NCI-H345 treated with DMSO at 0.1 percent for 48 hours (cell line): Measurements from ENCODE around the gene MAFG.

Experiments
- DNase-seq: peaks from one replicate; lab custom pipeline; 2025; ENCODE audit not compliant: unreplicated experiment; lab: John Stamatoyannopoulos, UW

The MAFG gene

DNA sequence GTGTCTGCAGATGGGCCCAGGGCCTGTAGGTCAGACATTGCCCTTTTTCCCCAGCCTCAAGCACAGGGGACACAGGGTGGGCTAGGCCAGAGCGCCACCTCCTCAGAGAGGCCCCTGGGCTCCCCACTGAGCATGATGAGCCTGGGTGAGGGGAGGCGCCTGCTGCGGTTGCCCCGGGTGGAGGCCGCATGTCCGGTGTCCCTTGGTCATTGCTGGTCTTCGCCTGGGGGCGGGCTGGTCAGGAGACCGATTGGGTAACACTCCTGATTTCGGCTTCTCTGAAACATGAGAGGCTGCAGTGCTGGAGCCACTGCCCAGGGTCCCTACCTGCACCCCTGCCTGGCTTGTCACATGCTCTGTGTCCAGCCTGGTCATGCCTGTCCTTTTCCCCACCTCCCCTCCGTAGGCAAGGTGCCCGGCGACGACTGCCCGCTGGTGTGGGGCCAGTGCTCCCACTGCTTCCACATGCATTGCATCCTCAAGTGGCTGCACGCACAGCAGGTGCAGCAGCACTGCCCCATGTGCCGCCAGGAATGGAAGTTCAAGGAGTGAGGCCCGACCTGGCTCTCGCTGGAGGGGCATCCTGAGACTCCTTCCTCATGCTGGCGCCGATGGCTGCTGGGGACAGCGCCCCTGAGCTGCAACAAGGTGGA is 27.9 kb downstream of the MAFG start:
- no peak for DNase-seq

DNA sequence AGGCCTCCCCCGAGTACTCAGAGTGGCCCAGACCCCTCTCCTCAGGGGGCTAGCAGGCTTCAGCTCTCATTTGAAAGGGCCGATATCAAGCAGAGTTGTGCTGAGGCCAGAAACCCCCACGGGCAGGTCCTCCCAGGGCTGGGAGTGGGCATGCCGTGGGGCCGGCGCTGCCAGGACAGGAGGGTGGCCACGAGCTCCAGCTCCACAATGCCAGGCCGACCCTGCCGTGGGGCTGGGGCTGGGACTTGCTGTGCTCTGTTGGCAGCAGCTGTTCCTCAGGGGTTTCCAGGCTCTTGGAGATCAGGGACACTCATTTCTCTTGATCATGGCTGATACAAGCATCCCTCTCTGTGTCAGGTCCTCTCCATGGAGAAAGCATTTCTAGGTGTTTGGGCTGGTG is 28.6 kb downstream of the MAFG start:
- no peak for DNase-seq

DNA sequence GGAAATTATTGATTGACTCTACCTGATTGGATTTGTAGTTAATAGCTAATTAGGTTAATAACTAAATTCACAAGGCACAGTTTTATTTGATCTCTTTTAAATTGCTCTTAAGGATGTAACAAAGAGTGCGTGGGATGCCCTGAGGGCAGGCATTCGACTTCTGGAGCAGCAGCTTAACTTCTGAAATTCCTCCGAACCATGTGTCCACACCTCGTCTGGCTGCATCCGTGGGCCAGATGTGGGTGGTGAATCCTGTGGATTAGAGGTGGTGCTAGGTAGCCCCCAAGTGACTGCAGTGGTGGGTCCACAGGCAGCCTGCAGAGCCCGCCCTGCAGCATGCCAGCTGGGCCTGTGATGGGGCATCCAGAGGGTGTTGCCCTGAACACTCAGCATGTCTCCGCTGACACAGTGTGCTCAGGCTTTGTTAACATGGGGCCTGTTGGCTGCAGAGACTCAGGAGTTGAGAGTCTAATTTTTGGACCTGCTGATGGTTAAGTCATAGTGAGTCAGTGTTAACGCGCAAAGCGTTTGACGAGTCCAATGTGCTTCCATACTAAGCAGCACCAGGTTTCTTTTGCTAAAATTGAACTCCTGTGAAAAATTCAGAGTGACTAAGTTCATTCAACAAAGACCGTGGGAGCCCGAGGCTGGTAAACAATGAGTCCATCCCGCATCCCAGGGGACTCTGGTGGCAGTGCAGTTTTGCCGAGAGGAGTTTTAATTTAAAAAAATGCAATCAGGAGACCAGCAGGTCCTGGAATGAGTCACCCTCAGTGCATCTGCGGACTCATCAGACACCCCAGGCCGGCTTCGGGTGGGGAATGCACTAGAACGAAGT is 29.3 kb downstream of the MAFG start:
- no peak for DNase-seq

DNA sequence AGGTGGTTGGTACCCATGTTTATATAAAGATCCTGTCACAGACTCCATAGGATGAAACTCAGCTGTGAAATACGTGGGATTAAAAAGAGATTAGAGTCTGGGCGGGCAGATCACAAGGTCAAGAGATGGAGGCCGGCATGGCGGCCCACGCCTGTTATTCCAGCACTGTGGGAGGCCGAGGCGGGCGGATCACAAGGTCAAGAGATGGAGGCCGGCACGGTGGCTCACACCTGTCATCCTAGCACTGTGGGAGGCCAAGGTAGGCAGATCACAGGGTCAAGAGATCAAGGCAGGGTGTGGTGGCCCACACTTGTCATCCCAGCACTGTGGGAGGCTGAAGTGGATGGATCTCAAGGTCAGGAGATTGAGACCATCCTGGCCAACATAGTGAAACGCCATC is 32.1 kb downstream of the MAFG start:
- DNase-seq, result no peak

DNA sequence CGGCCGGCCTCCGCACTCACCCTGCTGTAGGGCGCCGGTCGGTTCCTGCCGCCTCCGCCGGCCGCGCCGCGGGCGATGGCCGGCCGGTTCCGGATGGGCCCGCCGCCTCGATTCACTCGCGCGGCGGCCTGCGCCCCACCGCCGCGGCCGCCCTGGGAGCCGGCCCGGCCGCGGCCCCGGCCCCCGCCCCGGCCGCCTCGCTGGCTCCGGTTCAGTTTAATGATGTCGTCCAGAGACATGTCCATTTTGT is 36.3 kb downstream of the MAFG start:
- no peak for DNase-seq

DNA sequence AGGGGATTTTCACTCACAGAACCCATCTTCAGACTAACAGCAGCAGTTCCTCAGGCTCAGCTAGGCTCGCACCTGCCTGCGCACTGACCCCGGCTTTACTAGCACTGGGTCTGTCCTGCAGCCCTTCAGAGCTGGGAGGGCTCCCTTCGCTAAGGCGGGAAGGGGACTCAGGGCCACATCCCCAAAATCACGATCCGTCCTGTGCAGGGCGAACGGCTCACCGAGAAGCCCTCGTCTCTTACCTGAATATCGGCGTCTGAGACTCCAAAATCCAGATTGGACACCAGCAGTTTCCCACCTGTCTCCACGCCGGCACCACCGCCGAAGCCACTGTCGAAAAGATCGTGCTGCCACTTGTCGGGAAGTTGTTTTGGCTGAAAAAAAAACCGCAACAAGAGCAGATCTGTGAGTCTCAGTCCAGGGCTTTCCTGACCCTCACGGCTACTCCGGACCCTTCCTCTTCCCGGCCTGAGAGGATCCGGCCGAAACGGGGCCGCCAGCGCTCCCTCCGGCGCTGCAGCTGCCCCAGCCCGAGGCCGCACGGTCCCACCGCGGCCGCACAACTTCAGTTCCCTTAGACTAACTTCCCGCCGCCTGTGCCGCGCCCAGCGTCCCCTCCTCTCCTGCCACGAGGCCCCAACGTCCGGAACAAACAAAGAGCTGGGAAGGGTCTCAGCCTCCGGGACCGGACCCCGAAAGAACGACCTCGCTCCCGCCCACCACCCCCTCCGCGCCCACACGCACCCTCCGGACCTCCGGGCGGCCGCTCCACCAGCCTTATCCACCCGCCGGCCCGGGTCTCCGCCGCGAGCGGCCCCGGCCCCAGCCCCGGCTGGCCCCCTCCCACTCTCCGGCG is 36.9 kb downstream of the MAFG start:
- no peak for DNase-seq

DNA sequence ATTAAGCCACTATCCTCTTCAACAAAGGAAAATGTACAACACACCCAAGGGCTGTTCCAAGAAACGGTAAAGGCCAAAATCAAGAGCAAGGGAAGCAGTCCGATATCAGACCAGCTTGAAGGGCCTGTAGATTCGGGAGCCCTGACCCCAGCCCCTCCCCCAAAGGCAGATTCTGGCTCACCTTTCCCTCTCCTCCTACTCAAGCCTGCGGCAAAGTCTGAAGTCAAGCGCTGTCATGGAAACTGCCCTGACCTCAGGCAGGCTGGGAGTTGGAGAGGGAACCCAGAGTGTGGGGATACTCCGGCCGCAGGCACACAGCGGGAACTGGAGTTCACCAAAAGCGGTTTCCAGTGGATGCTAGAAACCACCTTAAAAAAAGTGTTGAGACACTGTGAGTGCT is 37.9 kb downstream of the MAFG start:
- DNase-seq, result no peak

DNA sequence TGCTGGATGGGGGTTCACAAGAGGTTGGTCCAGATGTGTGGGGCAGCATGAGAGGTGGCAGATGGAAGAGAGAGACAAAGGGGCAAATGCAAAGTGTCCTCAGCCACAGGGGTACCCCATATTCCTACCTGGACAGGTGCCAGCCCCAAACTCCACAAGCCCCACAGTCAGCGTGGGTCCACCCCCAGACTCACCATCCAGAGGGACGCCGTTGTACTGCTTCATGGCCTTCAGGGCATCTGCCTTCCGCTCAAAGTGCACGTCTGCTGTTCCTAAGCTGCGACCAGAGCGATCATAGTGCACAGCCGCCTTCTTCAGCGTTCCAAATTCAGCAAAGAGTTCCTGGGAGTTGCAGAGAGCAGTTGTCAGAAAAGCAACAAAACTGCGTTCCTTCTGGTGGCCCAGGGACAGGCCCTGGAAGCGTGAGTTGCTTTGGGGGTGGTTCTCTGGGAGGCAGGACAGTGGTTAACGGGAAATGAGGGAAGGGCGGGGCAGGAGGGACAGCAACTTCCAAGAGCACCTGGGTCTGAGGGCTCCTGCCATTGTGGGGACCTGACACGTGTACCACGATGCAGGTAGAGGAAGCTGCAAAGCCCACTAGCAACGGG is 38.4 kb downstream of the MAFG start:
- DNase-seq, result no peak

DNA sequence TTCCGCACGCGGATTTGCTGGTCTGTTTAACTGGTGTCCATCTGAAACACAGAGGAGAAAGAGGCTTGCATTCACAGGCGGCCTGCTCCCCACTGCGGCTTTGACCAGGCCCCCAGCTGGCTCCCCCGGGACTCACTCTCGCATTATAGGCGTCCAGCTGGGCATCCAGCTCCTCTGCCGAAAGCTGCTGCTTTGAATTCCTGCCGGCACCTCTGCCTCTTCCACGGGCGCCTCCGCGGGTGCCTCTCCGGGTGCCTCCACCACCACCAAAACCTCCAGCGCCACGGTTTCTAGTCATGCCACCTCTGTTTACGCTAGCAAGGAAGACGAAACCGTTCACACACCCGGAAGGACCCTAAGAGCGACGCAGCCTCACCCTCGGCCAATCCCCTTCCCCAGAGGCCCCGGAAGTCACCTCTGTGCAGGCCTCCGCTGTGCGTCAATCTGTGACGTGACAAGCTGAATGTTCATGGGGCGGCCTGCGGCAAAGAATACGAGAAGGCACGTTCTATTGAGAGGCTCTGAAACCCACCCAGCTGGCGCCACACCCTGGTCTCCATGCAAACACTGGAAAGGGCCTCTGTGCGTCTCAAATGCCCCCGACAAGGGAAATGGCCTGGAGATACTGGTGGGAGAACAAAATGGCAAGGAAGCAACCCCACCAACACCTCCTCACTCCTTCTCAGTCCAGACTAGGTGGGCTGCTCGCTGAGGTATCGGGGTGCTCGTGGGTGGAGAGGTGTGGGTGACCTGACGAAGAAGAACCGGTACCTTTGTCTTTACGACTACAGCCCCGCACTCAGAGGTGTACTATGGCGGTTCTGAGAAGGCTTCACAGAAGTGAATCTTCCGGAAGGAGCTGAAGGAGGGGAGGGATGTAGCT is 39.2 kb downstream of the MAFG start:
- no peak for DNase-seq

DNA sequence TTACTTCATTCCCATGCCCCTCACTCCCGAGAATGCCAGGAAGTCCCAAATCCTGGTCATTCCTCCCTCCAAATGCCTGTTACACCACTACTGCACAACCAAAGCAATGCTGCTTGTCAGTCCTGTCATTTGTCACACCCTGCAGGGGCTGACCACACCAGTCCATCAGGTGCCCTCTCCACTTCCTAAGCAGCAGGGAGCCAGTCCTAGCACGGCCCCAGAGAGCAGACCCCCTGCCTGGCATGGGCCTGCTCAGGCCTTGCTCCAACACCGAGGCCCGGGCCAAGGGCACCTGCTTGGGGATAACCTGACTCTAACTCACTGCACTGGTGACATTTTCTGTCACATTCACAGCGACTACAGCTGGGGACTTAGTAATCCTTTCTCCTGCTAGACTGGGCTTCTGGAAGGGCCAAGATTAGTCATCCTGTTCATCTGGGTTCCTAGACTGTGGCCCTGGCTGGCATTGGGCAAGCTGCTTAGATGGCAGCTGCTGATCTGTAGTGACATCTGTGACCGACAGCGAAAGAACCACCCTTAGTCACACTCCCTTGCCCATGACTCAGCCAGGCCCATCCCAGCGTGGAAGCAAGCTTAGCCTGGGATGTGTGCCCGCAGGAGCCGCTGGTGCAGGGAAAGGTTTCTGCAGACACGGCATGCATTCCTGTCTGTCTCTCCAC is 41.5 kb downstream of the MAFG start:
- no peak for DNase-seq

DNA sequence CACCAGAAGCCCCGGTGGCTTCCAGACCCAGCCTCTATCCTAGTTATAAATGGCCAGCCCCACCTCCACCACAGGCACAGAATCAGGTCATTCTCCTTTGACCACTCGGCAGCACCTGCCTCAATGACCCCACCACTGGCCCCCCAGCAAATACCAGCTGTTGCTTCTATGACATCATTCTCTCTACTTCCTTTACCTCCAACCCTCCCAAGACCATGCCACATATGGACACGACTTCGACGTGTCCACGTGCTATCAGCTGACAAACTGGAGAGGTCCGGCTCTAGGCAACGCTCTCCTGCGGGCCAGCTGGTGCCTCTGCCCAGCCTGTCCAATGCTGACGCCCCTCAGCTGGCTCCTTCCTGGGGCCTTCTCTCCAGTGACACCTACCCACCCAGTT is 42.1 kb downstream of the MAFG start:
- no peak for DNase-seq

DNA sequence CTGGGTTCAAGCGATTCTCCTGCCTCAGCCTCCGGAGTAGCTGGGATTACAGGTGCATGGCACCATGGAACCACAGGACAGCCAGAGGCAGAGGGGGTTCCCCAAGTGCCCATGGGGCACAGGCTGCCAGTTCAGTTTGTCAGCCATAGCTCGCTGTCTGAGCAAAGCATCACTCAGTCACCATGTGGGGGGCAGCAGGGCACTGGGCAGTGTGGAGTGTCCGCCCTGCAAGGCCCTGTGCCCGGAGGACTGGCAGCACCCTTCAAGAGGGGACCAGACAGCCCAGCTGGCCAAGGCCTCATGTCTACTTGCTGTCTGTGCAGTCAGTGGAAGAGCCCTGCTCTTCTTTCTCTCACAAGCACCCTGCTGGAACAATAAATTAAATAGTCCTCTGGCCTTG is 42.6 kb downstream of the MAFG start:
- no peak for DNase-seq

DNA sequence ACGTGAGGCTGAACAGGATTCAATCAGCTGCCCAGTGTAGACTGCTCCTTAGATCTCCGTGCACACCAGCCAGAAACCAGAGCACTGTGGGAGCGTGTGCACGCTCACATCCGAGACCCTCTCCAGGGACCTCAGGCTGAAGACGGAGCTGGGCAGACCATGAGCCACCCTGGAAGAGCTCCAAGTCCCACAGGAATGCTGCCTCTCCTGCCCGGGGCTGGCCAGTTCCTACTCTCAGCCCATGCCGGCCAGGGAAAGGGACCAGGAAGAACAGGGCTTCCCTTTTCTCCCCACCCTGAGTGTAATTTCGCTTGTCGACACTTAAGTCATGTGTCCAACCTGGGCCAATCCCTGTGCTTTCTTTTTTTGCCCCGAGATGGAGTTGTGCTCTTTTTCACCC is 43.0 kb downstream of the MAFG start:
- no peak for DNase-seq

DNA sequence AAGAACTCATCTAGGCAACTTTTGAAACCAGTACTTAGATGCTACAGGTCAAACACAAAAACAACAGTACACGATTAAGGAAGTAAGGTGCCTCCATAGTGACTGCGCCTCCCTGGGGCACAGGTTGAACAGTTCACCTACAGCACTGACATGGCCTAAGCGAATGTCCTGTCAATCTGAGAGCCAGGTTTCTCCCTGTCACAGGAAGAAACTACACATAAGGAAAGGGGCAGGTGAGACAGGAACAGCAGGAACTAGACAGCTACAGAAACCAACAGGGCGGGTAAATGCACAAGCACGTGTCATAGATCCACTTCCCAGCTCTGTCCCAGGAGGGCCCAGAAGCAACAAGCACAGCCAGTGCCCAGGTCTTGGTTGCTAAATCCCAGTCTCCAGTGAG is 48.4 kb downstream of the MAFG start:
- no peak for DNase-seq

DNA sequence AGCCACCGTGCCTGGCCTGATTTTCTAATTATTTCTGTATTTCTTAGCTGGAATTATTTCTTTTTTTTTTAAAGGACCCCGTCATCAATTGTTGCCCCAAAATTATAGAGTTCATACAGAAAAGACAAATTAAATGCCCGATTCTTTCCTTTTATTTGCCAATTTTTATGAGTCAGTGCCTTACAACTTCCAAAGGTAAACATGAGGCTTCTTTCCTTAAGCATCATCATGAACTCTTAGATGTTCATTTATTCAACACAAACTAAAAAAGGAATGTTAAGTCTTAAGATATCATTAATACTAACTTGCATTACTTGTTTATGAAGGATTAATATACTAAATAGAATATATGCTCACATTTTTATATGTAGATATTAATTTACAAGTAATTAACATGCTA is 49.2 kb downstream of the MAFG start:
- DNase-seq, result no peak

DNA sequence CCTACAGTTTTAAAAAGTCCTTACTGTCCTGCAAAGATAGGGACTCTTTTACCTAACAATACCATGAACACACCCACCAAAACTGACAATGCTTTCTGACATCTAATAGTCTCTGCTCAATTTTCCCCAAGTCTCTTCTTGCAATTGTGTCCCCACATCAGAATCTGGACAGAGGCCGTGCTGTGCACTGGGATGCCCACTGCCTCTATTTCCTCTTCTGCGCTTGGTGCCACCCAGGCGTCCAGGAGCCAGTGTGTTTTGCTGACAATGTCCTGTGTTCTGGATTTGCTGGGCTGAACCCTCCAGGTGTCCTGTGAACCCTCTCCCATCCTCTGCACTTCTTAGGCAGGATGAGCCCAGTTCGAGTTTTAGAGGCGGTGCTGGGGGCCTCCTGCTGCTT is 50.0 kb downstream of the MAFG start:
- no peak for DNase-seq

DNA sequence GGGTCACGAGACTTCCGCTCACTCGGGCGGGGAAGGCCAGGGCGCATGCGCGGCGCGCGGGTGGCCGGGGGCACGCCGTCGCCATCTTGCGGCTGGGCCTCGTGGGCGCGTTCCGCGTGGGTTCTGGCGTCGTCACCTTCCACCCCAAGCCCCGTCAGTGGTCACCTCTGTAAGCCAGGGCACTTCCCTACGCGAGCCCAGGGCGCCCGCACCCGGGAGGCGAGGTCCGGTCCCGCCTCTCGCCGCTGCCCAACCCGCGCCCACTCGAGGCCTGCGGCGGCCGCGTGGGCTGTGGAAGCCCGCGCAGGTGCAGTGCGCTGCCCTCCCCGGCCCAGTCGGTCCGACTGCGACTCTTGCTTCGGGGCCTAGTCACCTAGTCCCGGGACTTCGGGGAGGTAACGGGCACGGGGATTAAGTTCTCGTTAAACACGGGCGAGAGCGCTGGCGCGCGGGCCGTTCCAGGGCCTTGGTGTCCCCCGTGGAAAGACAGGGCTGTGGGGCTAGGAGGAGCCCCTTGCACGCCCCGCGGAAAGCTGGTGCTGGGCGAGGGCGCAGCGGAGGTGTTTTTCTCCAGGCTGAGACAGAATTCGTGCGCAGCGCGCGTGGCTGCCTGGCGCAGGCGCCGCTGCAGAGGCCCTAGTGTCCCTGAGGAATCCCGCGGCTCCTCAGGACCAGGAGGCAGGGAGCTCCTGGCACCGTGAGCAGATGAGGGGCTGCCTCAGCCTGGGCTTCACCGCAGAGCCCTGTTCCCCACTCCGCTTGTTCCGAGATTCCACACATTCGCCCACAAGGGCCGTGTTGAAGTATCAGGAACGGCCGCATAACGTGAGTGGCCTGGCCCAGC is 55.9 kb downstream of the MAFG start:
- peak; percentile 92 for DNase-seq

DNA sequence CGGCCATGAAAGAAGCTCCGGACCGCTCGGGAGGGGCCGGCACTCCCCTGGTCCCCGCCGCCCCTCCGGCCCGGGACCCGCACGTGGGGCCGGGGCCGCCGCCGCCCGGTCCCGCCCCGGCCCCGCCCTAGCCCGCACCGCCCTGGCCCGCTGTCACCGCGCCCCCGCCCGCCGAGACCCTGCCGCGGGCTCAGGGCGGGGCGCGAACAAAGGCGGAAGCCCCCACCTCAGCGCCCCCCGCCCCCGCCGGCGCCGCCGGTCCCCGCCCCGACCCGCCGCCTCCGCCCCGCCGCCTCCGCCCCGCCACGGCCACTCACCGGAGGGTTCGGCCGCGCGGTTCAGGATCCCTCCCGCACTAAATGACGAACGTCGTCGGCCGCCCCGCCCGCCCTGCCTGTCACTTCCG is 56.6 kb downstream of the MAFG start, which contains the start of gene ARHGDIA:
TSS of gene ARHGDIA (minus strand) at position 357 of the 406 bp plus-strand sequence. CDS start 1,407 bp downstream, outside the sequence.
- no peak for DNase-seq
